DLD1 (cell line): ENCODE results near the gene S100A4.
"Not testable (repeated sequence)": the region's sequence is repeated elsewhere in the genome, so short reads cannot be mapped to it uniquely, and the experiment has no call there.

ENCODE experiments used
- in situ Hi-C: cut with HindIII; loops from 2 replicates; pipeline ENCODE4 v1.10.0; 2017; ENCODE audit warnings: low sequenced_read_pairs

S100A4 gene

DNA sequence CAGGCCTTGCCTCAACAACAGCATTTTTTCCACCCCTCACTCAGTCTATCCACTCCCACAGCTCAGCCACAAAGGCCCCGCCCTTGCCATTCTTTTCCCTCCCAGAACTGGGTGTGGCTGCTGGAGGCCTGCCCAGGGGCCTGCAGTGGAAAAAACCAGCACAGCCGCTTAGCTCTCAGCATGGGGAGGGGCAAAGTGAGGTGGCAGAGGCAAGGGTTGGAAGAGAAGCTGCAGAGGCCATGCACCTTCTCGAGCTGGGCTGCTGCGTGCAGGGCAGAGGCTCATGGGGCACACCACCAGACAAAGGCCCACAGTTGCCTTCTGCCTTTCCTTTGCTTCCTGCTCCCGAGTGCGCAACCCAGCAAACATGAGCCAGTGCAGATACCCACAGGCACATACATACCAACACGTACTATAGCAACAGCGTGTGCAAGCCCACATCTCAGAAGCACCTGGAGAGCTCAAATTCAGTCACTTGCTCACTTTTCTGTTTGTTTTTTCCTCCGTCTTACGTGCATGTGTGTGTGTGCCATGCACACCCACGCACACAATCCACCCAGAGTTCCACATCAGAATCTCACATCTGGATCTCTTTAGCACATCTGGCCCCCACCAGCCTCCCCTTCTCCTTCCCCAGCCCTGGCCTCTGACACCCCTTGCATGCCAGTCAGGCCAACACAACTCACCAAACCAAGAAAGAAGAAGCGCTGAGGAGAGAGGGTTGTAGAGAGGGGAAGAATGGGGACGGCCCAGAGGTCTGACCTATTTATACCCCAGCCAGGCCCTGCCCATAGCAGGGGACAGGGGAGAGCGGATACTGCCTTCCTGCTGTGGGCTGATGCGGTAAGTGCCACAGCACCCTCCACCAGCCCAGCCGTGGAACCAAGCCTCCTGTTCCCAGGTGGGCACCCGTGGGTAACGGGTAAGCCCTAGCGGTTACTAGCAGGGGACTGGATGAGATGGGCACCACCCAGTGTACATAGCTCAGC lies at the start of gene S100A4:
Gene S100A4, minus strand, starts transcription at position 740 of the 989 bp plus-strand sequence. CDS start 1,012 bp downstream, outside the sequence.
- in situ Hi-C loops = no loop called here

DNA sequence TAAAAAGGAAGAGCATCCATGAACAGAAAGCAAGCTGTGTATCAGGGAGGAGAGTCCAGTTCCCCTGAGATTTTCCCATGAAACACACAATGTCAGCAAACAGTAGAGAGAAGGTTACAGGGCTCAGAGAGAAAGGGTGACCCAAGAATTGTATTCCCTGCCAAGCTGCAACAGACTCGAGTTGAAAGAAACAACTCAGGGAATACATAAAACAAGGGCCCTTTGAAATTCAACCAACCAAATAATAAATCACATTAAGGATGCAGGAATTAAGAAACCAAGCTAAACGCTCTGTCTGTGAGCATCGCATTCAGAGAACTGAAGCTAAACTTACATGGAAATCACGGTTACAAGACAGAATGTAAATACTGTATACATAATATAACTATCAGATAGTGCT lies 47.1 kb upstream of the S100A4 start:
- in situ Hi-C loops = no loop called here

DNA sequence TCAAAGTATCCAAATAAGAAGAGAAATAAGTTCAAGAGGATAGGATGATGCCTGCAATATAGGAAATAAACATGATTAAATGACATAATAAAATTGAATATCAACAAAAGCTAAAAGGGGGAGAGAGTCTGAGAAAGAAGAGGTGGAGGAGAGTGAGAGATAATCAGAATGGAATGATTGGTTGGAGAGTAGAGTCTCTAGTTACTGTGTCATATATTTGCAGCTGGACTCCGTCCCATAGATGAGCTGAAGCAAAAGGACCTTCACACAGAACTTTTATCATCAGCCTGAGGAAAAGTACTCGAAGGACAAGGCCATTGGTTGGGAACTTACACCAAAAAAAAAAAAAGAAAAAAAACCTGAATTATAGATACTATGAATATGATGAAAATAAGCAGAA lies 42.9 kb upstream of the S100A4 start:
- in situ Hi-C loops = no loop called here

DNA sequence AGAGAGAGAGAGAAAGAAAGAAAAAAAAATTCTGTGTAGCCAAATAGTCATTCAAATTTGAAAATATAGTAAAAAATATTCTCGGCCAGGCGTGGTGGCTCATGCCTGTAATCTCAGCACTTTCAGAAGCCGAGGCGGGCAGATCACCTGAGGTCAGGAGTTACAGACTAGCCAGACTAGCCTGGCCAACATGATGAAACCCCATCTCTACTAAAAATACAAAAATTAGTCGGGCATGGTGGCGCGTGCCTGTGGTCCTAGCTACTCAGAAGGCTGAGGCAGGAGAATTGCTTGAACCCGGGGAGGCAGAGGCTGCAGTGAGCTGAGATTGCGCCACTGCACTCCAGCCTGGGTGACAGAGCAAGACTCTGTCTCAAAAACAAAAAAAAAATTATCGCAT lies 42.4 kb upstream of the S100A4 start:
- in situ Hi-C loops = not testable (repeated sequence)

DNA sequence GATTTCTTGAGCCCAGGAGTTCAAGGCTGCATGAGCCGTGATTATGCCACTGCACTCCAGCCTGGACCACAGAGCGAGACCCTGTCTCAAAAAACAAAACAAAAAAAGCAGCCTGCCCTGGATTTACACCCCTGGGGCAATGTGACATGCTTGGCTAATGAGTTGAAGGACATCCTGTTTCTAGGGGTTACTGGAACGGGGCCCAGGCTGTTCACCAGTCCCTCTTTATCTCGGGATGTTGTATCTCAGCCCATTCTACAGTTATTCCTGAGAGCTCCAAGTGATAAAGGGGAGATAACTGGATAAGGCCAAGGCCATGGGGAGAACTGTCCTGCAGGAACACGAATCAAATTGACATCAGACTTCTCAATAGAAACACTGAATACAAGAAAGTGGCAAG lies 41.7 kb upstream of the S100A4 start:
- in situ Hi-C loops = no loop called here

DNA sequence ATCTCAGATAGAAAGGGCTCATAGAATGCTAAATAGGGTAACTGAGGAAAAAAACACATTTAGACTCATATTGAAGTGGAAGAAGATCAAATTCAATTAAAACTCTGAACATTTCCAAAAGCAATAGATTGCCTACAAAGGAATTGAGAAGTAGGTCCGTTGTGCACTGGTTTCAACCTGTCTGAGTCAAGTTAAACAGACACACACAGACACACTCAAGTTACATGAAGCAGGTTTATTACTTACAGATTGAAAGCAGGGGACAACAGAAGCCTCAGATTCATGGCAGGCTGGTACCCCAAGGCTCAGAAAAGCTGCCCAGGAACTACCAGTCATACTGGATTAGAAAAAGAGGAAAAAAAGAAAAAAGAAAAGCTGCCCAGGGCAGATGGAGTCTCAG lies 40.7 kb upstream of the S100A4 start:
- in situ Hi-C loops = no loop called here

DNA sequence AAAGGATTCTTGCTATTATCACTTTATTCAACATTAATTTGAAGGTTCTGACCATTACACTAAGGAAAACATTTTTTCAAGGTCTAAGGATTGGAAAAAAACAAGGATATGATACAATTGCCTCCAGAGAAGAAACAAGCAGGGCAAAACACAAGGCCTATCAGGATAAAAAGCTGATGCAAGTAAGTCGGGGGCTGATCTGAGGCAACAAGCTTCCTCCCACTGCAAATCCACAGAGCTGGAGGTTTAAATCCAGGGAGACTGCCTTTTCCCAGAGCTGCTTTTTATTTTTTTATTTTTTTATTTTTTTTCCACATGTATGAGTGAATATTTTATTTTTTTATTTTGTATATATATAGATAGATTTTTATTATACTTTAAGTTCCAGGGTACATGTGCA lies 39.4 kb upstream of the S100A4 start:
- in situ Hi-C loops = no loop called here

DNA sequence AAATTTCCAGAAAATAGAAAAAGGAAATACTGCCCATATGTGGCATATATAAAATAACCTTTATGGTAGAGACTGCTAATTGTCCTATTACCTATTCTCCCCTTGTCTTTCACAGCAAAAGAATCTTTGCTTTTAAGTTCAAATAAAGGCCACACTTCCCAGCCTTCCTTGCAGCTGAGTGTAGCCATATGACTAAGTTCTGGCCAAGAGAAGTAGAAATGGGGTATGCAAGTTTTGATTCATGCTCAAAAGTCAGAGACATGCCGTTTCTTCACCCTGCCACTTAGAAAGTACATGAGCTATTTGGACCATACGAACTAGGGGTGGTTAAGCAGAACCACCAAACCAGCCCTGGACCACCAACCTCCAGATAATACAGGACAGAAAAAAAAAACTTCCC lies 38.4 kb upstream of the S100A4 start:
- in situ Hi-C loops = no loop called here

DNA sequence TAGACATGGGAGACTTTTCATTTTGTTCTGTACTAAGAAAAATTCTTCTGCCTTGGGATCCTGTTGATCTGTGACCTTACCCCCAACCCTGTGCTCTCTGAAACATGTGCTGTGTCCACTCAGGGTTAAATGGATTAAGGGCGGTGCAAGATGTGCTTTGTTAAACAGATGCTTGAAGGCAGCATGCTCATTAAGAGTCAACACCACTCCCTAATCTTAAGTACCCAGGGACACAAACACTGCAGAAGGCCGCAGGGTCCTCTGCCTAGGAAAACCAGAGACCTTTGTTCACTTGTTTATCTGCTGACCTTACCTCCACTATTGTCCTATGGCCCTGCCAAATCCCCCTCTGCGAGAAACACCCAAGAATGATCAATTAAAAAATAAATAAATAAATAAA lies 37.9 kb upstream of the S100A4 start:
- in situ Hi-C loops = not testable (repeated sequence)

DNA sequence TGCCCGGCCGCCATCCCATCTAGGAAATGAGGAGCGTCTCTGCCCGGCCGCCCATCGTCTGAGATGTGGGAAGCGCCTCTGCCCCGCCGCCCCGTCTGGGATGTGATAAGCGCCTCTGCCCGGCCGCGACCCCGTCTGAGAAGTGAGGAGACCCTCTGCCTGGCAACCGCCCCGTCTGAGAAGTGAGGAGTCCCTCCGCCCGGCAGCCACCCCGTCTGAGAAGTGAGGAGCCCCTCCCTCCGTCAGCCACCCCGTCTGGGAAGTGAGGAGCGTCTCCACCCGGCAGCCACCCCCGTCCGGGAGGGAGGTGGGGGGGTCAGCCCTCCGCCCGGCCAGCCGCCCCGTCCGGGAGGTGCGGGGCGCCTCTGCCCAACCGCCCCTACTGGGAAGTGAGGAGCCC lies 37.2 kb upstream of the S100A4 start:
- in situ Hi-C loops = not testable (repeated sequence)

DNA sequence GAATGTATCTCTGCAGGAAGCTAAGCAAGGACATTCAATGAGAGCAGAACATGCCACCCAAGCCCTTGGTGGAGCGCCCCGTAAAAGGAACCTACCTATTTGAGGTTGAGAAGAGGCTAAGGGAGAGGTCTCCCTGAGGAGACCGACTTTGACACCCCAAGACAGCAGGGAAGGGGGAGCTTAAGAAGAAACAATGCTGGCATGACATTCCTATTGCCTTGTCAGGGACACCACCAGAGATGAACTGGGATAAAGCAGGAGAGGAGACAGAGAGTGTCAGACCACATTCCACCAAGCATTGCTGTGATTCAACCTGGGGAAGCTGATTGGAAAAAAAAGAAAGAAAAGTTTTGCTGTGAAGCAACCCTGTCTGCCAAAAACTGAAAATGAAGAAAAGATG lies 33.3 kb upstream of the S100A4 start:
- in situ Hi-C loops = loop anchor here (10.0 kb wide), 1 partner anchor 224 kb away; the partner anchor contains the start of gene S100A9

DNA sequence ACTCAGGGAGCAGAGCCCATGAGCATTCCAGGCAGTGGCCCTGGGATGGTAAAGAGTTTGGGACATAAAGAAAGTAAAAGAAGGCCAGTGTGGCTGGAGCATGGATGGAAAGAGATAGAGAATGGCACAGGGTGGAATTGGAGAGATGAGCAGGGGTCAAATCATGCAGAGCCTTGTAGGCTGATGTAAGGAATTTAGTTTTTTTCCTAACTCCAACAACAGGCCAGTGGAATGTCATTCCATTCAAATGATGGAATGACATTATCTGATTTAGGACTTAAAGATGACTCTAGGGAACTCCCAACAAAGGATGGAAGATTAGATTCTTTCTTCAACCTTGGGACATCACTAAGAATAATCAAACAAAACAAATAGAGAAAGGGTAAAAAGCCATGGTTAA lies 32.9 kb upstream of the S100A4 start:
- in situ Hi-C loops = loop anchor here (10.0 kb wide), 1 partner anchor 224 kb away; the partner anchor contains the start of gene S100A9

DNA sequence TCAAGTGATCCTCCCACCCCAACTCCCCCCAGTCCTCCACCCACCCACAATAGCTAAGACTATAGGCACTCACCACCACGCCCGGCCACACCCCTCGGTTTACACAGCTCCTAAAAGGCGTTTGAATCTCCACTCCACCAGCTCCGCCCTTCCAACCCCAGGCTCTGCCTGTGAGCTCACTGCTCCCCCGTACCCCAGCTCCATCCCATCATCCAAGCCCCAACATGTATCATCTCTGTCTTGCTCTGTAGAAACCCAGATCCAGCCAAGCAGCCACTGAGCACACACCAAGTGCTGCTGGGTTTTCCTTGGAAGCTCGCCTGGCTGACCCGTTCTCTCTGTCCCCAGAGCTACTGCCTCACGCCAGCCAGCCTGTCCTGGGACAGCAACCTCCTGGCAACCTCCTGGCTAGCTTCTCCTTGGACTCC lies 32.0 kb upstream of the S100A4 start:
- in situ Hi-C loops = loop anchor here (10.0 kb wide), 1 partner anchor 223 kb away; the partner anchor contains the start of gene S100A9

DNA sequence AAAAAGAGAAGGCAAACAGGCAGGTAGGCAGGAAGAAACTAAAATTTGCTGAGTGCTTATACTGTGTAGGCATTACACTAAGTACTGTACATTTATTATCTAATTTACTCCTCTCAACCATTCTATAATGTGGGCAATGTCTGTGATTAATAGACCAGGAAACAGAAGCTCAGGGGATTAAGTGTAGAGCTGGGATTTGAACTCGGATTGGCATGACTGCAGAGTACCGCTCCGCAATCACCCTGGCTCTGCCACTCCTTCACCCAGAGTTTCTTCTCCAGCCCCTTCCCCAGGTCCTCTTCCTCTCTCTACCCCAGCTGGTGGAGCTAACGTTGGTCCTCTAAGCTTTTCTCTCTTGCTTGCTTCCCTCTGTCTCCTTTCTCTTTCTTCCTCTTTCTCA lies 31.5 kb upstream of the S100A4 start:
- in situ Hi-C loops = loop anchor here (10.0 kb wide), 1 partner anchor 222 kb away; the partner anchor contains the start of gene S100A9

DNA sequence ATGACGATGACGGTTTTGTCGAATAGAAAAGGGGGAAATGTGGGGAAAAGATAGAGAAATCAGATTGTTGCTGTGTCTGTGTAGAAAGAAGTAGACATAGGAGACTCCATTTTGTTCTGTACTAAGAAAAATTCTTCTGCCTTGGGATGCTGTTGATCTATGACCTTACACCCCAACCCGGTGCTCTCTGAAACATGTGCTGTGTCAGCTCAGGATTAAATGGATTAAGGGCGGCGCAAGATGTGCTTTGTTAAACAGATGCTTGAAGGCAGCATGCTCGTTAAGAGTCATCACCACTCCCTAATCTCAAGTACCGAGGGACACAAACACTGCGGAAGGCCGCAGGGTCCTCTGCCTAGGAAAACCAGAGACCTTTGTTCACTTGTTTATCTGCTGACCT lies 29.9 kb upstream of the S100A4 start:
- in situ Hi-C loops = loop anchor here (10.0 kb wide), 1 partner anchor 221 kb away; the partner anchor contains the start of gene S100A9

DNA sequence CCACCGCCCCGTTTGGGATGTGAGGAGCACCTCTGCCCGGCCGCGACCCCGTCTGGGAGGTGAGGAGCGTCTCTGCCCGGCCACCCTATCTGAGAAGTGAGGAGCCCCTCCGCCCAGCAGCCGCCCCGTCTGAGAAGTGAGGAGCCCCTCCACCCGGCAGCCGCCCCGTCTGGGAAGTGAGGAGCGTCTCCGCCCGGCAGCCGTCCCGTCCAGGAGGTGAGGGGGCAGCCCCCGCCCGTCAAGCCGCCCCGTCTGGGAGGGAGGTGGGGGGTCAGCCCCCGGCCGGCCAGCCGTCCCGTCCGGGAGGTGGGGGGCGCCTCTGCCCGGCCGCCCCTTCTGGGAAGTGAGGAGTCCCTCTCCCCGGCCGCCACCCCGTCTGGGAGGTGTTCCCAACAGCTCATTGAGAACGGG lies 29.5 kb upstream of the S100A4 start:
- in situ Hi-C loops = loop anchor here (10.0 kb wide), 1 partner anchor 220 kb away; the partner anchor contains the start of gene S100A9

DNA sequence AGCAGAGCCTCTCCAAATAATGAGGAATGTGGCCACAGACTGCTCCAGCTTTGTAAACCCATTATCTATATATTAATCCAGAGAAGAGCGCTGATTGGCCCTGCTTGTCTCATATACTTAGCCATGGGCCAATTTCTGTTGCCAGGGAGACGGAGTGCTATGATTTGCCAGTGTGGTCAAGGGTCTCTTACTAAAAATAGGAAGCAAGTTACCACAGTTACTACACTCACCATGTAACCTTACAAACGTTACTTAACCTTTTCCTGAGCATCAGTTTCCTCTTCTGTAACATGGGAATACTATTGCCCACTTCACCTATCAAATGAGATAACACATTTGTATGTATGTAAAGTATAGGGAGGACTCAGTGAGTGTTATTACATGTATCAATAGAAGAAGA lies 27.7 kb upstream of the S100A4 start:
- in situ Hi-C loops = loop anchor here (10.0 kb wide), 1 partner anchor 219 kb away; the partner anchor contains the start of gene S100A9

DNA sequence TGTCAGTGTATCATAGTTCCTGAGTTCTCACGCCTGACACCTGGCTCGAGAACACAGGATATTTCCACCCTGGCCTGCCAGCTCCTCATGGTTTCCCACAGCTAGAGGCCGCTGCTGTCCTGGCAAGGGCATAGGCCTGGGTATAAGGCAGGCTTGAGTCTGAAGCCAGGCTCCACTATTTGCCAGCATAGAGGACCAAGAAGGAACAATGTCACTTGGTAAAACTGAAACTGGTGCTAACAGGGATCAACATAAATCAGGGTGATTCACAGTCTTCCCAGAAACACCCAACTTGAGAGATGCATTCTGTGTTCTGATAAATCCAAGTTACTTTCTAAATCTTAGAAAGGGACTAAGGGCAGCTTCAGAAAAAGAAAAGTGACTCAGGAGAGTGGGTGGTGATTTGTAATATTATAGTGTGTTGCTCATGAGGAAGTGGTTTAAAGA lies 27.0 kb upstream of the S100A4 start:
- in situ Hi-C loops = loop anchor here (10.0 kb wide), 1 partner anchor 218 kb away; the partner anchor contains the start of gene S100A9

DNA sequence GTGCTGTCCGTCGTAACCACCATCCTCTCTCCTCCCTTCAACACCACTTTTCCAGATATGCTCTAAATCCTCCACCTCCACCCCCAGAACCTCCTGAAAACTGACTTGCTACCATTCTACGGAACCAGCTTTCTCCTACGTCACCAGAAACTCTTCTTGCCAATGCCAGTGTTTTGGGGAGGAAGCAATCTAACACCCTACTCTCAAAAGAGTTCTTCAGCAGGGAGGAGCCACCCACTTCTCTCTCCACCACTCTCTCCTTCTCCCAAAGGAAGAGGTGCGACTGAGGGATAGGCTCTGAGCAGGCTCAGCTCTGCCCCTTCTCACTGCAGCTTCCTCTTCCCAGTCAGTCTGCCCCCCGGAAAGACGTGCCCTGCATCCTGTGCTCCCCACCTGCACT lies 26.1 kb upstream of the S100A4 start:
- in situ Hi-C loops = loop anchor here (10.0 kb wide), 1 partner anchor 217 kb away; the partner anchor contains the start of gene S100A9

DNA sequence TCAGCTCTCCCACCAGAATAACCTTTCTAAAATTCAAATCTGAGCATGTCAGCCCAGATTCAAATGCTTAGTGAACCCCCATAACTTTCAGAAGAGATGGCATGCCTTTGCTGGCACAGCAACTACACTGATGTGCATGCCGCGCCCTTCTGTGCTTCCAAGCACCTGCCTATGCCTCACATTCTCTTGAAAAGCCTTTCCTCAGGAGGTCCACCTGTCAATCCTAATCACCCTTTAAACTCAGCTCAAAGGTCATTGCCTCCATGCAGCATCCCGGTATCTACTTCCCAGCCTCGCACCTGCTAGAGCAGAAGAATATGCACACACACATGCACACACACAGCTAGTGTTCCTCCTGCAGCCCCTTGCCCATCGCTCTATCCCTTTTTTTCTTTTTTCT lies 25.3 kb upstream of the S100A4 start:
- in situ Hi-C loops = loop anchor here (10.0 kb wide), 1 partner anchor 216 kb away; the partner anchor contains the start of gene S100A9

DNA sequence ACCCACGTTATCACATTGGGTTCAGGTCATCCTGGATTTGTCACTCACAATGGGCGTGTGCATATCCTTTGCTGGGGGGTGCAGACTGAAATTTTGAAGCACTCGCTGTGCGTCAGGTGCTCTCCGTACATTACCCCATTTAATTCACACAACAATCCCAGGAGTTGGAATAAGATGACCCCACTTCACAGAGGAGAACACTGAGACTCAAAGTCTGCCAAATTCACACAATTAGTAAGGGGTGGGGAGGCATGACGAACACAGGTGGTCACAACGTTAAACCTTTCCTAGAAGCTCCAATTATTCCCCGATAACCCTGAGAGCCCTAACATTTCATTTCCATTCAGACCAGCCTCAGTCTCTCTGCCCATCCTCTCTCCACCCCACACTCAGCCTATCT lies 23.9 kb upstream of the S100A4 start:
- in situ Hi-C loops = no loop called here
